Prostate gland (tissue), 2 donors: ENCODE results near the gene RAD51B. TPM values are rescaled to one million over a fixed set of nuclear protein-coding genes. Genes with fewer than 3 reads are reported as not detected.

ENCODE experiments used
- DNase-seq: peaks from one replicate; pipeline ENCODE4 v3.0.0-alpha.2; 2019; ENCODE audit warnings: low spot score
- H3K27ac ChIP-seq, 2 donors: fragments of 200-600 bp; sonication (generic); 2 replicates each; pipeline ENCODE4 v1.5.1; 2017 to 2019
- H3K27me3 ChIP-seq: fragments of 200-600 bp; sonication (generic); replicated peaks from 2 replicates; pipeline ENCODE4 v1.5.1; 2019; ENCODE audit not compliant: insufficient read depth
- H3K36me3 ChIP-seq, 2 donors: fragments of 200-600 bp; sonication (generic); 1 replicate in 1 of 2; 2 replicates in 1 of 2; pipeline versions ENCODE4 v1.5.1 to v1.8.1; 2017 to 2019
- H3K4me1 ChIP-seq: fragments of 200-600 bp; sonication (generic); replicated peaks from 2 replicates; pipeline ENCODE4 v1.5.1; 2019
- H3K4me3 ChIP-seq, 2 donors: fragments of 200-600 bp; sonication (generic); 2 replicates each; pipeline ENCODE4 v1.5.1; 2017 to 2019
- H3K9me3 ChIP-seq: fragments of 200-600 bp; sonication (generic); 2 replicates; pipeline ENCODE4 v1.5.1; 2017
- CTCF ChIP-seq, 4 experiments: fragments of 200-600 bp in 2 of 4; fragments of 450-650 bp in 2 of 4; sonication (generic) in 2 of 4; IDR thresholded peaks; 1 replicate in 3 of 4; 2 replicates in 1 of 4; pipeline ENCODE4 v1.5.1; 2016 to 2019; ENCODE audit warnings: antibody characterized with exemption in 4 of 4, mild to moderate bottlenecking in 2 of 4, moderate library complexity in 2 of 4
- POLR2A ChIP-seq: fragments of 450-650 bp; IDR thresholded peaks from one replicate; pipeline ENCODE4 v1.6.1; 2016; ENCODE audit warnings: antibody characterized with exemption, mild to moderate bottlenecking
- POLR2AphosphoS5 ChIP-seq: sonication (generic); formaldehyde crosslinking; IDR thresholded peaks from one replicate; pipeline ENCODE4 v1.6.1; 2017; ENCODE audit warnings: antibody characterized with exemption
- WGBS: methylation state at CpG from one replicate; pipeline ENCODE4 v1.1.5; 2018; 5-methylcytosine and 5-hydroxymethylcytosine counted together
- intact Hi-C: fragments of 100-400 bp; cut with DNase I; formaldehyde crosslinking; loops from one replicate; pipeline ENCODE4 v1.14.2; 2022
- total RNA-seq, 2 donors: library from RNA; depleted of rRNA; stranded (reverse); fragments of >200 nt; gene quantifications; one replicate each; pipeline ENCODE4 v1.1.0, GENCODE V29; 2016

RAD51B gene
- total RNA-seq, 2 donors from 2014 or later, result 14.9 to 35.8 TPM

GRCh38 chr14:68693926-68694325, 874.3 kb downstream of the RAD51B start:
- DNase-seq, result no peak

GRCh38 chr14:68694516-68695235, 875.1 kb downstream of the RAD51B start:
- no peak overlapping the region for H3K4me3 ChIP-seq
- intact Hi-C loops, result no loop called here
- no peaks in the 10 kb centered on the region for H3K9me3 ChIP-seq
- WGBS, result 86% methylated on average over 7 of the region's 7 CpGs
- H3K36me3 ChIP-seq, result no peaks in the 10 kb centered on the region
- TF ChIP-seq POLR2AphosphoS5 (no peak), CTCF (IDR thresholded peaks at IDR 0.05) (no peak), POLR2A (no peak)
- no peak overlapping the region for H3K27ac ChIP-seq
- no peaks in the 10 kb centered on the region for H3K4me1 ChIP-seq
- no peaks in the 10 kb centered on the region for H3K27me3 ChIP-seq
- DNase-seq, result no peak

More at GRCh38 chr14:68693926-68694325, 874.3 kb downstream of the RAD51B start:
- Histone ChIP-seq H3K4me1 (no peaks in the 10 kb centered on the region), H3K36me3 (no peaks in the 10 kb centered on the region), H3K27ac (no peak overlapping the region), H3K4me3 (no peak overlapping the region), H3K27me3 (no peaks in the 10 kb centered on the region), H3K9me3 (no peaks in the 10 kb centered on the region)
- TF ChIP-seq POLR2AphosphoS5 (no peak), CTCF (IDR thresholded peaks at IDR 0.05) (no peak), POLR2A (no peak)
- intact Hi-C loops, result no loop called here
- 93% methylated on average over 2 of the region's 2 CpGs for WGBS

GRCh38 chr14:68695326-68695768, 875.8 kb downstream of the RAD51B start:
- no peak overlapping the region for H3K27ac ChIP-seq
- no peaks in the 10 kb centered on the region for H3K9me3 ChIP-seq
- H3K4me1 ChIP-seq, result no peaks in the 10 kb centered on the region
- intact Hi-C loops, result no loop called here
- H3K4me3 ChIP-seq, result no peak overlapping the region
- DNase-seq, result no peak
- no peaks in the 10 kb centered on the region for H3K27me3 ChIP-seq
- WGBS, result 72% methylated on average over 7 of the region's 7 CpGs
- no peak for TF ChIP-seq POLR2AphosphoS5
- TF ChIP-seq POLR2A, result no peak
- TF ChIP-seq CTCF (IDR thresholded peaks at IDR 0.05), result no peak
- no peaks in the 10 kb centered on the region for H3K36me3 ChIP-seq

- Histone ChIP-seq H3K36me3 (no peaks in the 10 kb centered on the region), H3K27ac (no peak overlapping the region), H3K4me3 (no peak overlapping the region), H3K27me3 (no peaks in the 10 kb centered on the region), H3K9me3 (no peaks in the 10 kb centered on the region), H3K4me1 (no peaks in the 10 kb centered on the region)
- DNase-seq, result no peak
- intact Hi-C loops, result no loop called here
- no peak for TF ChIP-seq POLR2A
- TF ChIP-seq POLR2AphosphoS5, result no peak
- no peak for TF ChIP-seq CTCF (IDR thresholded peaks at IDR 0.05)
- 93% methylated on average over 2 of the region's 2 CpGs for WGBS
These were observed 876.3 kb downstream of the RAD51B start for GRCh38 chr14:68695856-68696255.

GRCh38 chr14:68696266-68696665, 876.7 kb downstream of the RAD51B start:
- intact Hi-C loops, result no loop called here
- Histone ChIP-seq H3K36me3 (no peaks in the 10 kb centered on the region), H3K4me3 (no peak overlapping the region), H3K4me1 (no peaks in the 10 kb centered on the region), H3K27me3 (no peaks in the 10 kb centered on the region), H3K27ac (no peak overlapping the region), H3K9me3 (no peaks in the 10 kb centered on the region)
- no peak for DNase-seq
- no peak for TF ChIP-seq CTCF (IDR thresholded peaks at IDR 0.05)
- no peak for TF ChIP-seq POLR2AphosphoS5
- no peak for TF ChIP-seq POLR2A
- WGBS, result 97% methylated on average over 3 of the region's 3 CpGs
